WI38 (cell line): Measurements from ENCODE around the gene TASP1.
"Not testable (repeated sequence)": the region's sequence is repeated elsewhere in the genome, so short reads cannot be mapped to it uniquely, and the experiment has no call there.

Source experiments
- H3K4me3 ChIP-seq: 2 replicates; pipeline ENCODE4 v1.5.1; 2011; ENCODE audit warnings: low read depth, mild to moderate bottlenecking, control low read depth, low read length
- CTCF ChIP-seq: IDR thresholded peaks from 2 replicates; pipeline ENCODE4 v1.5.1; 2012; ENCODE audit warnings: low read depth, mild to moderate bottlenecking, control low read depth, low read length

TASP1 gene

GRCh38 chr20:13392391-13392790 is 246.3 kb downstream of the TASP1 start:
- H3K4me3 ChIP-seq: no peak overlapping the region
- no peak for TF ChIP-seq CTCF

DNA sequence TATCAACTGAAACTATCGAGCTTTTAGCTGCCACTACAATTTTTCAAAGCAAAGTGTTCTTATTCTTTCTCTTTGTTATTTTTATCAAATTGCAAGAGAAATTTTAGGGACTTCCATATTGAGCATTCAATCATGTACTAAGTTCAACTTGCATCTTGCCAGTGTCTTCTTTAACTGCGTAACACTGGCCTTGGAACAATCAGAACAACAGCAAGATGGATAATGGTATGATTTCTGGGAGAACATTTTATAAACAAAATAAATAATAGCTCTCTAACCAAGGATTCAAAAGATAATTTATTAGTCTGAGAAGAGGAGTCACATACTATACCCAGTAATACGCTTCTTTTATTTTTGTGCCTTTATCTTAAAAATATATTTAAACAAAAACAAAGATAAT is 249.6 kb downstream of the TASP1 start:
- TF ChIP-seq CTCF: no peak
- H3K4me3 ChIP-seq: no peak overlapping the region

DNA sequence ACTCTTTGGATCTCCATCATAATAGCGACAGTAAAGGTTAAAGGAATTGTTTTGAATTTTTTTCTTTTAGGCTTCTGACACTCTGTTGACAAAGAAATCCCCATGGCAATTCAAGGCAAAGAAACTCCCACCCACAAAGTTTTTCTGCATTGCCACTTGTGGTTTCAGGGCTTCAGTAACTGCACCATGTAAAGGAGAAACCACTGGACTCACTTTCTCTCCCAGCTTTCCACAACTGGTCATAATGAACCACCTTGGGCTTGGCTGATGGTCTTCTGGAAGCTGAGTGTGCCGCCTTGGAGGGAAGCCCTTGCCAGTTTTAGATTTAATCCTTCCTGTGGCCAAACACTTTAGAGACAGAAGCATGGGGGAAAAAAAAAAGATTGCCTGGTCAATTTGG is 254.6 kb downstream of the TASP1 start:
- no peak for TF ChIP-seq CTCF
- H3K4me3 ChIP-seq: no peak overlapping the region

DNA sequence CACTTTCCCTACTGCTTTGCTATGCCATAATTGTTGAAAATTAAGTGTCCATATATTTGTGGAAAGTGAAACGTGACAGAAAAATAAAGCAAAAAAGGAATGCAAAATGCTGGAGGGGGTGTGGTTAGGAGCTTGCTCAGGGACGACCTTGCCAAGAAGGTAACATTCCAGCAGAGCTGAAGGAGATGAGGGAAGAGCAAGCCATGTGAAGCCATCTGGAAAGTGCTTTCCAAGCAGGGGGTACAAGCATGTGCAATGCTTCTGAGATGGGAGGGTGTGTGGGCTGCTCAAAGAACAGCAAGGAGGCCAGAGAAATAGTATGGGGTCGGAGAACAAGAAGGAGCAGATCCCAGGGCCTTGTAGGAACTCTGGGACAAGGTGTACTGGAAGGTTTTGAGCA is 255.9 kb downstream of the TASP1 start:
- no peak for TF ChIP-seq CTCF
- H3K4me3 ChIP-seq: no peak overlapping the region

DNA sequence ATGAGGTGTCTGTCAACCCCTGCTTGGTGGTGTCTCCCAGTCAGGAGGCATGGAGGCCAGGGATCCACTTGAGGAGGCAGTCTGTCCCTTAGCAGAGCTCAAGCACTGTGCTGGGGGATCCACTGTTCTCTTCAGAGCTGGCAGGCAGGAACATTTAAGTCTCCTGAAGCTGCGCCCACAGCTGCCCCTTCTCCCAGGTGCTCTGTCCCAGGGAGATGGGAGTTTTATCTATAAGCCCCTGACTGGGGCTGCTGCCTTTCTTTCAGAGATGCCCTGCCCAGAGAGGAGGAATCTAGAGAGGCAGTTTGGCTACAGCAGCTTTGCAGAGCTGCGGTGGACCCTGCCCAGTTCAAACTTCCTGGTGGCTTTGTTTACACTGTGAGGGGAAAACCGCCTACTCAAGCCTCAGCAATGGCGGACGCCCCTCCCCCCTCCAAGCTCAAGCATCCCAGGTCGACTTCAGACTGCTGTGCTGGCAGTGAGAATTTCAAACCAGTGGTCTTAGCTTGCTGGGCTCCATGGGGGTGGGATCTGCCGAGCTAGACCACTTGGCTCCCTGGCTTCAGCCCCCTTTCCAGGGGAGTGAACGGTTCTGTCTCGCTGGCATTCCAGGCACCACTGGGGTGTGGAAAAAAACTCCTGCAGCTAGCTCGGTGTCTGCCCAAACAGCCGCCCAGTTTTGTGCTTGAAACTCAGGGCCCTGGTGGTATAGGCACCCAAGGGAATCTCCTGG is 258.1 kb downstream of the TASP1 start:
- not testable (repeated sequence) for H3K4me3 ChIP-seq

DNA sequence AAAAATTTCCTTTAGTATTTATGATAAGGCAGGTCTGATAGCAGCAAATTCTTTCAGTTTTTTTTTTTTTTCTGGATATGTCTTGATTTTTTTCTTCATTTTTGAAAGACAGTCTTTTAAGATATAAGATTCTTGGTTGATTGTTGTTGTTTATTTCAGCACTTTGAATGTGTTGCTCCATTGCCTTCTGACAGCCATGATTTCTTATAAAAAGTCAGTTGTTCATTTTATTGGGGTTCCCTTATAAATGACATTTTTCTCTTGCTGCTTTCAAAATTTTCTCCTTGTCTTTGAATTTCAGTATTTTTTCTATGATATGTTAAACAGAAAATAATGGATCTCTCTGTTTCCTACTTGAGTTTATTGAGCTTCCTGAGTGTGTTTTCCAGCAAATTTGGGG is 265.3 kb downstream of the TASP1 start:
- TF ChIP-seq CTCF: no peak
- no peak overlapping the region for H3K4me3 ChIP-seq

- no peak overlapping the region for H3K4me3 ChIP-seq
- TF ChIP-seq CTCF: no peak
Observed at GRCh38 chr20:13364278-13365170, 274.2 kb downstream of the TASP1 start.
